GM08714 (cell line): ENCODE measurements around the gene PRSS1.

Experiments used
- H3K4me3 ChIP-seq: fragments of 200-500 bp; sonication (Bioruptor generic); 2 replicates; pipeline ENCODE4 v1.5.1; 2014; ENCODE audit warnings: mild to moderate bottlenecking, low read length, inconsistent platforms
- ZNF274 ChIP-seq: IDR thresholded peaks from 2 replicates; pipeline ENCODE4 v1.6.1; 2012; ENCODE audit warnings: mild to moderate bottlenecking, low read depth, low read length

PRSS1 gene

DNA sequence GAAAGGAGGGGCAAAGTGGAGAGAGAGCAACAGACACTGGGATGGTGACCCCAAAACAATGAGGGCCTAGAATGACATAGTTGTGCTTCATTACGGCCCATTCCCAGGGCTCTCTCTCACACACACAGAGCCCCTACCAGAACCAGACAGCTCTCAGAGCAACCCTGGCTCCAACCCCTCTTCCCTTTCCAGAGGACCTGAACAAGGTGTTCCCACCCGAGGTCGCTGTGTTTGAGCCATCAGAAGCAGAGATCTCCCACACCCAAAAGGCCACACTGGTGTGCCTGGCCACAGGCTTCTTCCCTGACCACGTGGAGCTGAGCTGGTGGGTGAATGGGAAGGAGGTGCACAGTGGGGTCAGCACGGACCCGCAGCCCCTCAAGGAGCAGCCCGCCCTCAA is 42.2 kb downstream of the PRSS1 start:
- no peak overlapping the region for H3K4me3 ChIP-seq
- TF ChIP-seq ZNF274 = no peak

DNA sequence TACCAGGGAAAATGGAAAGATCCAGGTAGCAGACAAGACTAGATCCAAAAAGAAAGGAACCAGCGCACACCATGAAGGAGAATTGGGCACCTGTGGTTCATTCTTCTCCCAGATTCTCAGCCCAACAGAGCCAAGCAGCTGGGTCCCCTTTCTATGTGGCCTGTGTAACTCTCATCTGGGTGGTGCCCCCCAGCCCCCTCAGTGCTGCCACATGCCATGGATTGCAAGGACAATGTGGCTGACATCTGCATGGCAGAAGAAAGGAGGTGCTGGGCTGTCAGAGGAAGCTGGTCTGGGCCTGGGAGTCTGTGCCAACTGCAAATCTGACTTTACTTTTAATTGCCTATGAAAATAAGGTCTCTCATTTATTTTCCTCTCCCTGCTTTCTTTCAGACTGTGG is 42.9 kb downstream of the PRSS1 start:
- H3K4me3 ChIP-seq = no peak overlapping the region
- no peak for TF ChIP-seq ZNF274

GRCh38 chr7:142792593-142792992 is 43.3 kb downstream of the PRSS1 start:
- H3K4me3 ChIP-seq = no peak overlapping the region
- TF ChIP-seq ZNF274 = no peak

- H3K4me3 ChIP-seq = no peak overlapping the region
- no peak for TF ChIP-seq ZNF274
Measured at GRCh38 chr7:142793156-142793555, 43.9 kb downstream of the PRSS1 start.

DNA sequence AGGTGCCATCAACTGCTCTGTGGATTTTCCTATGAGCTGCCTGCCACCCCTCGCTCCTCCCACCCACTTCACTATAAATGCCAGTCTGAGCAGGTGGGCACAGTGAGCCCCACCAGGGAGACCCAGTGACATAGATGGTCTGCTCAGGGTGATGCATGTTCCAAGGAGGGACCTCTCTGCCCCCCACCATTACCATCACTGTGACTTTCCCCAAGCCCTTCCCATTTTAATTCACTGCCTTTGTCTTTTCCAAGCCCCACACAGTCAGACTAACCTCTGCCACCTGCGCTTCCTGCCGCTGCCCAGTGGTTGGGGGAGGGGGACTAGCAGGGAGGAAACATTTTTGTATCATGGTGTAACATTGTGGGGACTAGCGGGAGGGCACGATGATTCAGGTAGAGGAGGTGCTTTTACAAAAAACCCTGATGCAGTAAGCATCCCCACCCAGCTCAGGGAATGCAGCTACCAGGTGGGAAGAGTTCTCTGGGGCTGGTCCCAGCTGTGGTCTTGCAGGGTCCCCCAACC is 46.1 kb downstream of the PRSS1 start:
- TF ChIP-seq ZNF274 = no peak
- H3K4me3 ChIP-seq = no peak overlapping the region; the same call in 1 of the 2 replicates

GRCh38 chr7:142796001-142796500 is 46.8 kb downstream of the PRSS1 start:
- TF ChIP-seq ZNF274 = no peak
- H3K4me3 ChIP-seq = peak overlapping the region; percentile 78; the same call in 1 of the 2 replicates

DNA sequence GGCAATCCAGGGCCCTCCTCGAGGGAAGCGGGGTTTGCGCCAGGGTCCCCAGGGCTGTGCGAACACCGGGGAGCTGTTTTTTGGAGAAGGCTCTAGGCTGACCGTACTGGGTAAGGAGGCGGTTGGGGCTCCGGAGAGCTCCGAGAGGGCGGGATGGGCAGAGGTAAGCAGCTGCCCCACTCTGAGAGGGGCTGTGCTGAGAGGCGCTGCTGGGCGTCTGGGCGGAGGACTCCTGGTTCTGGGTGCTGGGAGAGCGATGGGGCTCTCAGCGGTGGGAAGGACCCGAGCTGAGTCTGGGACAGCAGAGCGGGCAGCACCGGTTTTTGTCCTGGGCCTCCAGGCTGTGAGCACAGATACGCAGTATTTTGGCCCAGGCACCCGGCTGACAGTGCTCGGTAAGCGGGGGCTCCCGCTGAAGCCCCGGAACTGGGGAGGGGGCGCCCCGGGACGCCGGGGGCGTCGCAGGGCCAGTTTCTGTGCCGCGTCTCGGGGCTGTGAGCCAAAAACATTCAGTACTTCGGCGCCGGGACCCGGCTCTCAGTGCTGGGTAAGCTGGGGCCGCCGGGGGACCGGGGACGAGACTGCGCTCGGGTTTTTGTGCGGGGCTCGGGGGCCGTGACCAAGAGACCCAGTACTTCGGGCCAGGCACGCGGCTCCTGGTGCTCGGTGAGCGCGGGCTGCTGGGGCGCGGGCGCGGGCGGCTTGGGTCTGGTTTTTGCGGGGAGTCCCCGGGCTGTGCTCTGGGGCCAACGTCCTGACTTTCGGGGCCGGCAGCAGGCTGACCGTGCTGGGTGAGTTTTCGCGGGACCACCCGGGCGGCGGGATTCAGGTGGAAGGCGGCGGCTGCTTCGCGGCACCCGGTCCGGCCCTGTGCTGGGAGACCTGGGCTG is 47.5 kb downstream of the PRSS1 start:
- TF ChIP-seq ZNF274 = no peak
- peak overlapping the region; percentile 78; the same call in 1 of the 2 replicates for H3K4me3 ChIP-seq

DNA sequence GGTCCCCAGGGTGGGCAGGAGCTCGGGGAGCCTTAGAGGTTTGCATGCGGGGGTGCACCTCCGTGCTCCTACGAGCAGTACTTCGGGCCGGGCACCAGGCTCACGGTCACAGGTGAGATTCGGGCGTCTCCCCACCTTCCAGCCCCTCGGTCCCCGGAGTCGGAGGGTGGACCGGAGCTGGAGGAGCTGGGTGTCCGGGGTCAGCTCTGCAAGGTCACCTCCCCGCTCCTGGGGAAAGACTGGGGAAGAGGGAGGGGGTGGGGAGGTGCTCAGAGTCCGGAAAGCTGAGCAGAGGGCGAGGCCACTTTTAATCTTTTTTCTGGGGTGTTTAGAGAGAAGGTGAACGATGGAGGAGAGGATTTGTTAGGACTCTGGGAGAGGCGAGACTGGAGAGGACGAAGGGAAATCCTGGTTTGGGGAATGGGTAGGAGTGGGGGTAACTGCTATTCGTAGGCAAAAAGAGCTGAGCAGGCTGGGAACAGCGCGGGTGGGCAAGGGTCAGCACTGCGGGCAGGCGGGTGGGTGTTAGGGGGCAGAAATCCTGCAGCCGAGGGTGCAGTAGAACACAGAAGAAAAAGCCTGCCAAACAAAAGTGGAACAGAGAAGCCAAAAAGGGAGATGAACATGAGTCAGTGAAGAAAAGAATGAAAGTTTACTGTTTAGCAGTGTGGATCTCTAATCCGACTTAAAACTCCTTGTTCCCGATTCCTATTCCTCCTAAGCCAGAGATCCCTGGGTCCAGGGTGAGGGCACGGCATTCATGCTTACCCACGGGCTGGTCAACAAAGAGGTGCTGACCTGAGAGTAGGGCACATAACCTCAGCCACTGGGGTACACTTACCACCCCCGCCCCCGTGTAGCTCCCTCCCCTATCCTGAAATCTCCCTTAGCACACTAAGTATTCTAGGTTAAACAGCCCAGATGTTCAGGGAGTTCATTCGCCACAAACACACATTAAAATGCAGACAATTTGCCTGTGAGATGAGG is 48.4 kb downstream of the PRSS1 start:
- H3K4me3 ChIP-seq = peak overlapping the region; percentile 78; the same call in 1 of the 2 replicates
- no peak for TF ChIP-seq ZNF274

DNA sequence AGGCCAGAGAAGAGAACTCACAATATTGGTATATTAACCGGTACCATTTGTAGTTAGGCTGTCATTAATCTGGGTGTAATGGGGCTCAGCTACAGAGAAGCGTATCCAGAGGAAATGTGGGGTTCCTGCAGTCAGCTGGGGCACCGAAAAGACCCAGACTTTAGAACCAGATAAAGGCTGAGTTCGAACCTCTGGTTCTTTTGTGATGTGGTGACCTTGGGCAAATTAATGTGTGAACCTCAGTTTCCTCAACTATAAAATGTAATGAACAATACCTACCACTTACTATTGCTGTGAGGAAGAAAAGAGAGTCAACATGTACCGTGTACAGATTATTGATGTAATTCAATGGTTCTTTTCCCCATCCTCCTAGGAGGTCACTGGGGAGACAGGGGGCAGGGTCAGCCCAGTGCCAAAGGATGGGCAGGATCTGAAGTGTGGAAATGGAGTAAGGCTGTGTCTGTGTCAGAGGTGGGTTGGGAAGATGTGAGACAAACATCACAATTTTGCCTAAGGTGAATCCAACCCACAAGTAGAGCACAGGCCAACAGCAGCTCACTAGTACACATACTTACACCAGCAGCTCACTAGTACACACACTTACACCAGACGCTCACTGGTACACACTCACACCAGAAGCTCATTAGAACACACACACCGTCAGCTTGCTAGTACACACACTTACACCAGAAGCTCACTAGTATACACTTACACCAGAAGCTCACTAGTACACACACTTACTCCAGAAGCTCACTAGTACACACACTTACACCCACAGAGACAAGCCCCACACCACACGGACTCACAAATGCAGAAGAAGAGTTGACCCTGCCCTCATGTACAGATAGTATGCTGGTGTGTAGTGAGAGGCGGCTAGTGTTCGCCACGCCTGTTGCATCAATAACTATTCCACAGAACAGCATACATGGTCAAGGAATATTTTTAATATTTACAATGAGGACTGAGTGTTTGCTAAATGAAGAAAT is 49.5 kb downstream of the PRSS1 start:
- TF ChIP-seq ZNF274 = no peak
- H3K4me3 ChIP-seq = peak overlapping the region; percentile 78; the same call in 1 of the 2 replicates

DNA sequence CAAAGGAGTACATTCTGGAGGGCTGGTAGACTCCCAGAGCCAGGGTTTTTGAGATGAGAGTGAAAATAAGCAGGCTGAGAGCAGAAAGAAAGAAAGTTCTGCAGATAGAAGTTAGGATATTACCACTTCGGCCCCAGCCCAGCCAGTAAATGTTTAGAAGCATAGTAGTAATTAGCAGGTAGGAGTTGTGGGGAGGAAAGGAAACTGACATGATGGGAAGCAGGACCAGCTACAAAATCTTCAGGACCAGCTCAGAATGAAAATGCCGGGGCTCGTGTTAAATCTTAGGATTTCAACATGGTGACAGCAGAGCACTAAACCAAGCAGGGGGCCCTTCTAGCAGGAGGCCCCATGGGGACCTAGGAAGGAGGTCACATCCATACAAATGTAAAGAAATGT is 50.2 kb downstream of the PRSS1 start:
- TF ChIP-seq ZNF274 = no peak
- H3K4me3 ChIP-seq = no peak overlapping the region

DNA sequence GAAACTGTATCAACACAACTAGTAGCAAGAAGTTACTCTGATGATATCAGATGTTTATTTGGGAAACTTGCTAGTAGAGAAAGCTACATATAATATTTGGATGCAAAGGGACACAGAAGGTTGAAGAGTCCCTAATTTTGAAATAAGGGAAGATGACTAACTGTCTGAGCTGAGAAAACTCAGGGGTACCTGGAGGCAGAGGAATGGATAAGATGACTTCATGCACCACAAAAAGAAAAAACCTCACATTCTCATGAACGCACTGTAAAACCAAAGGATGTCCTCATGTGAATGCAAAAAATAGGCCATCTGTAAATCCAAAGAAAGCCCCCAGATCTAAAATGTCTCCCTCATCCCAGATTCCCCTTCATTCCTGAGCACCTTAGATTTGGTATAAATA is 50.8 kb downstream of the PRSS1 start:
- TF ChIP-seq ZNF274 = no peak

GRCh38 chr7:142800699-142801260 is 51.5 kb downstream of the PRSS1 start:
- H3K4me3 ChIP-seq = no peak overlapping the region
- TF ChIP-seq ZNF274 = no peak

More for the DNA sequence above, 50.8 kb downstream of the PRSS1 start:
- H3K4me3 ChIP-seq = no peak overlapping the region

GRCh38 chr7:142801601-142802295 is 52.5 kb downstream of the PRSS1 start:
- H3K4me3 ChIP-seq = no peak overlapping the region
- TF ChIP-seq ZNF274 = no peak
